GM18907 (cell line): ENCODE results near the gene BAIAP3.
A peak's percentile ranks its signal among the peaks of the same experiment; 100 is the strongest.

Experiments
- ATAC-seq: cut with Tn5 transposase; IDR thresholded peaks from one replicate; pipeline ENCODE4 v1.9.1; 2021; ENCODE audit warnings: mild to moderate bottlenecking, moderate library complexity; ENCODE audit not compliant: unreplicated experiment

BAIAP3 gene

DNA sequence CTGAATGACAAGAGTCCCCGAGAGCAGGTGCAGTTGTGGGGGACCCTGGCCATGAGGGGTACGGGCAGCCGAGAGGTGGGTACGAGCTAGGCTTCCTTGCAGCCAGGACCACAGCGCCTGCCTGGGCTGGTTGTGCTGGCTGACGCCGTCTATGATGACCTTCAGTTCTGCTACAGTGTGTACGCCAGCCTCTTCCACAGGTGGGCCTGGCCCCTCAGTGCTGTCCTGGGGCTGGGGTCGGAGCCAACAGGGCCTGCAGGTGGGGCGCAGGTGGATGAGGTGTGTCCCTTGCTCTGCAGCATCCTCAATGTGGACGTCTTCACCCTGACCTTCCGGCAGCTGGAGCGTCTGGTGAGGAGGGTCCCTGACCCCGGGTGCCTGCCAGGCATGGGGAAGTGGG, 11.1 kb downstream of the BAIAP3 start:
- ATAC-seq: no peak

DNA sequence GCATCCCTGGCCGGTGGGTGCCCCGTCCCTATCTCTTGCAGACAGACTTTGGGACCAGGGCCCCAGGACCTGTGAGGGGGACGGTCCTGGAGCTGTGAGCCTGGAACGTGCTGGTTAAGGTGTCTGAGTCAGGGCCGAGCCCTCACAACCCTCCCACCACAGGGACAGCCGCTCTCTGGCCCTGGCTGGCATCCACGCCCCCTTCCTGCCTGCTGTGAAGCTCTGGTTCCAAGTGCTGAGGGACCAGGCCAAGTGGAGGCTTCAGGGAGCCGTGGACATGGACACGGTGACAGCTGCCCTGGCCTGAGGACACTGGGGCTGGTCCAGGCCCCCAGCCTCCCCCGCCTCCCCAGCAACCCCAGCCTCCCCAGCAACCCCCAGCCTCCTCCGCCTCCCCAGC, 11.6 kb downstream of the BAIAP3 start:
- no peak for ATAC-seq

DNA sequence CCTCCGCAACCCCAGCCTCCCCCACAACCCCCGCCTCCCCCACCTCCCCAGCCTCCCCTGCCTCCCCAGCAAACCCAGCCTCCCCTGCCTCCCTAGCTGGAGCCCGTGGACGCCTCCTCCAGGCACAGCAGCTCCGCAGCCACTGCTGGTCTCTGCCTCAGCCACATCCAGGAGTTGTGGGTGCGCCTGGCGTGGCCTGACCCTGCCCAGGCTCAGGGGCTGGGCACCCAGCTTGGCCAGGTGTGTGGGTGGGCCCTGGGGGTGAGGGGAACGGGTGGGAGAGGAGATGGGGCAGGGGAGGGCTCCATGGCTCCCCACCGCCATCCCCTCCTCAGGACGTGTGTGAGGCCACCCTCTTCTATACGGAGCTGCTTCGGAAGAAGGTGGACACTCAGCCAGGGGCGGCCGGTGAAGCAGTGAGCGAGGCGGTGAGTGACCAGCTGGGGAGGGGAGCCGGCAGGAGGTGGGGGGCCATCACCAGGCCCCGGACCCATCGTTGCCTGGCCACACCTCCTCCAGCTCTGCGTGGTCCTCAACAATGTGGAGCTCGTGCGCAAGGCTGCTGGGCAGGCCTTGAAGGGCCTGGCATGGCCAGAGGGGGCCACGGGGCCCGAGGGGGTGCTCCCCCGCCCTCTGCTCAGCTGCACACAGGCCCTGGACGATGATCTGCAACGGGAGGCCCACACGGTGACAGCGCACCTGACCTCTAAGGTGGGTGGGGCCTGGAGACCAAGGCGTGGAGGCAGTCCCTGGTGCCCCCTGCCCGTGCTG, 12.4 kb downstream of the BAIAP3 start:
- no peak for ATAC-seq

DNA sequence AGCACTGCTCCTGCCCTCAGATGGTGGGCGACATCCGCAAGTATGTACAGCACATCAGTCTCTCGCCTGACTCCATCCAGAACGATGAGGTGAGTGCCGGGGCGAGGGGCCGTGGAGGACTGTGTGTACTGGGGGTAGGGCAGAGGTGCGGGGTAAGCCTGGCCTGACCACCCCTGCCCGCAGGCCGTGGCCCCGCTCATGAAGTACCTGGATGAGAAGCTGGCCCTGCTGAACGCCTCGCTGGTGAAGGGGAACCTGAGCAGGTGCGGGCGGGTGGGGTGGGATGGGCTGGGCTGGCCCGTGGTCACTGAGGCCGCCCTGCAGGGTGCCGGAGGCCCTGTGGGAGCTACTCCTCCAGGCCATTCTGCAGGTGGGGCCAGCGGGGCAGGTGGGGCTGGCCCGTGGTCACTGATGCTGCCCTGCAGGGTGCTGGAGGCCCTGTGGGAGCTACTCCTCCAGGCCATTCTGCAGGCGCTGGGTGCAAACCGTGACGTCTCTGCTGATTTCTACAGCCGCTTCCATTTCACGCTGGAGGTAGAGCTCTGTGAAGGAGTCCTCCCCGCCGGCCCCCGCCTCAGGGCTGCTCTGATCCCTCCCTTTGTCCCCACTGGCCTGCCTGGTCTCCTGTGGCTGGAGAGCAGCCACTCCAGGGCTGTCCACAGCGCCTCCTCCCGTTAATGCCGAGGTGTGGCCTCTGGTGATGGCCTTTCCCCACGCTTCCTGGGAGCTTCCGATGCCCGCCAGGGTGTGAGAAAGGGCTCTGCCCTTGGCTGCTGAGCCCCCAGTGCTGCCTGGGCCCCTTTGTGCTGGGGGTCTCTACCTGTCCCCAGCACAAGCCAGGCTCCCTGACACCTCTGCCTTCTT, 13.2 kb downstream of the BAIAP3 start:
- ATAC-seq: no peak

DNA sequence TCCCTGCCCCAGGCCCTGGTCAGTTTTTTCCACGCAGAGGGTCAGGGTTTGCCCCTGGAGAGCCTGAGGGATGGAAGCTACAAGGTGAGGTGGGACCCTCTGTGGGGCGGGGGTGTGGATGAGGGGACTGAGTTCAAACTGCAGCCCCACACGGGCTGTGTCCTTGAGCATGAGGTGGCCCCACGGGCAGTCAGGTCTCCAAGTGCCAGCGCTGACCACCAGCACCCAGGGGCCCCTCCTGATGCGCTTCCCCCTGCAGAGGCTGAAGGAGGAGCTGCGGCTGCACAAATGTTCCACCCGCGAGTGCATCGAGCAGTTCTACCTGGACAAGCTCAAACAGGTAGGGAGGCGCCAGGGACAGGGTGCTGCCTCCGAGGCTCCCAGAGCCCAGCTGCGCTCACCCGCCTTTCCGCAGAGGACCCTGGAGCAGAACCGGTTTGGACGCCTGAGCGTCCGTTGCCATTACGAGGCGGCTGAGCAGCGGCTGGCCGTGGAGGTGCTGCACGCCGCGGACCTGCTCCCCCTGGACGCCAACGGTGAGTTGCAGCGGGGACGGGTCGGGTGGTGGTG, 13.9 kb downstream of the BAIAP3 start:
- ATAC-seq: no peak

DNA sequence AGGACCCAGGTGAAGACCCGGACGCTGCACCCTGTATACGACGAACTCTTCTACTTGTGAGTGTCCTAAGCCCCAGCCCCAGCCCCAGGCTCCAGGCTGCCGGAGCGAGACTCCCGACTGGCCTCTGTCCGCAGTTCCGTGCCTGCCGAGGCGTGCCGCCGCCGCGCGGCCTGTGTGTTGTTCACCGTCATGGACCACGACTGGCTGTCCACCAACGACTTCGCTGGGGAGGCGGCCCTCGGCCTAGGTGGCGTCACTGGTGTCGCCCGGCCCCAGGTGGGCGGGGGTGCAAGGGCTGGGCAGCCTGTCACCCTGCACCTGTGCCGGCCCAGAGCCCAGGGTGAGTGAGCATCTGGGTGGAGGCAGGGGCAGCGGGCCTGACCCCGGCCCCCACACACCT, 14.5 kb downstream of the BAIAP3 start:
- ATAC-seq: no peak

DNA sequence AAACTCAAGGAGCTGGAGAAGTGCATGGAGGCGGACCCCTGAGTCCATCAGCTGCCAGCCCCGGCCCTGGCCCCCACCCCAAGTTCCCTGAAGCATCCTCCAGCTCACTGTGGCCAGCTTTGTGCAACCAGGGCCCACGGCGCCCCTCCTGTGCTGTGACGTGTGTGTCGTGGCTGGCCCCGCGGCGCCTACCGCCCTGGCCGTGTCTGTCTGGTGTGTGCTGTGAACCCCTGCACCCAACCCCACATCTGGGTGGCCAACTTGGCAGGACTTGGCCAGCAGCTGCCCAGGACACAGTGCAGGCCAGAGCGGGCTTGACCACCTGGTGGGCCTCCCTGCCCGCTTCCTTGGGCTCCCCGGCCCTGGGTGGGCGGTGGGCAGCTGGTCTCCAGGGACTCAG, 15.0 kb downstream of the BAIAP3 start:
- ATAC-seq: no peak

DNA sequence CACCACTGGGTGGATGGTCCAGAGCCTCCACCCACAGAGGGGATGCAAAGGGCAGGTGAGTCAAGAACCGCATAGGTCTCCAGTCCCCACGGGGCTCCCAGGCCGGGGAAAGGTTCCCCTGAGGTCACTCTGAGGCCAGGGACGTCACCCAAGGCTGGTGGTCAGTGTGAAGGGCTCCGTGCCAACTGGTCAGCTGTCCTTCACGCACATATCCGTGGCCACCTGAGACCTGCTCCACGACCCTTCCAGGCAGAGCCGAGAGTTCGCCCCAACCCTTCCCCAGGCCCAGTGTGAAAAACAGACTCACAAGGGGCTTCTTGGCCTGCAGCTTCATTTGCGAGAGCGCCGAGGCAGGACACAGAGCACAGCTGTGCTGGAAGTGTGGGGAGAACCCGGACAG, 15.5 kb downstream of the BAIAP3 start:
- ATAC-seq: no peak

DNA sequence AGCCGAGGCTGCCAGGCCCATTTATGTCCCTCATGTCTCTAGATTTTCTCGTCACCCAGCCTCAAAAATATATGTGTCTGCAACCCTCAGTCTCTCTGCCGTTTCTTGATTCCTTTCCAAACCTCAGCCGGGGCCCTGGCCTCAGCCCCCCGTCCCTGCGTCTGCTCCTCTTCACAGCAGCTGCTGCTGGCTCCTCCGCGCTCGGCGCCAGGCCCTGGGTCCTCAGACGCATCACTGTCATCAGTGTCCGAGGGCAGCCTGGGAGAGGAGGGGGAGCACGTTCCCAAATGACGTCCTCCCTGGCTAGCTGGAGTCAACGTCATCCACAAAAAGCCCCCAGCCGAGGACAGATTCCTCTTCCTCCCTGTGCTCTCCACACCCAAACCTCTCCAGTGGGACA, 15.9 kb downstream of the BAIAP3 start:
- ATAC-seq: no peak

DNA sequence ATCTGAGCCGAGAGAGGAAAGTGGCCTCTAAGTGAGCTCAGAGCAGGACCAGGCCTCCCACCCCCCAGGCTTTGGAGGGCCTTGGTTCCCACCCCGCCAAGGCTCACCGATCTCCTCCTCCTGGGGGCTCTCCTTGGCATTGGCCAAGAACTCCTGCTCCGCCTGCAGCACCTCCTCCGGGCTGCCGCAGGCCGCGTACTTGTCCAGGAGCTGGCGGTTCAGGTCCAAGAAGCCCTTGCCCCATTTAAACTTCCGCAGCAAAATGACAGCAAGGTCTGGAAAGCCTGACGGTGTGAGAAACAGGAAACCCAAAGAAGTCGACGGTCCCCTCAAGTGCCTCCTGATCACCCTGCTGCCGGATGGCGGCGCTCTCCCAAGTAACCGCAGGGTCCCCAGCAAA, 16.5 kb downstream of the BAIAP3 start:
- ATAC-seq: no peak

DNA sequence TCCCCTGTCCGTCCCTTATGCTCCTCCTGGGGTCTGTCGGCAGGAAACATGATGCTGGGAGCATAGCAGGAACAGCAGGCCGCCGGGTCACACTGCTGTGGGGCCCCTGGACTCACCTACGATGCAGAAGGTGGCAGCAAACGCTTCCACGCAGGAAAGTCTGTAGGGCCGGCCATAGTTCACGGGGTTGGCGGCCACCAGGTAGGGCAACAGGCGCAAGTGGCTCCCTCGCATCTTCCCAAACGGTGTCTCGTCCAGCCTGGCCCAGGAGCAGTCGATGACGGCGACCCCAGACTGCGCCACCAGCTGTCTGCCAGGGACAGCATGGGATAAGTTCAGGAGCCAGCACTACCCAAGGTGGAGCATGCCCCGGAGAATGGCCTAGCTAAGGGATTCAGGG, 17.2 kb downstream of the BAIAP3 start:
- ATAC-seq: no peak

DNA sequence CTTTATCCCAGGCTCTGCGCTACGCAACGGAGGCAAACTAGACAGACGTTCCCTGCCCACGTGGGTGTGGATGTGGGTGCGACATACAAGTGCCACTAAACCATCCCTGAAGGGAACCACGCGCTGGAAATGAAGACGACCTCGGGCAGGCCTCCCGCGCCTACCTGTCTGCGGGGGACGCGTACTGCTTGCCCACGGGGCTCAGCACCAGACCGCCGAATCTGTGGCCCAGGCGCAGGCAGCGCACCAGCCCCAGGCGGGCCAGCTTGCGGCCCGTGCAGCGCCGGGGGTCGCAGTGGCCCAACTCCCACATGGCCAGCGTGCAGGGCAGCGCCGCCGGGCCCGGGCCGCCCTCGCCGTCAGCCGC, 17.8 kb downstream of the BAIAP3 start:
- ATAC-seq: peak; percentile 18

DNA sequence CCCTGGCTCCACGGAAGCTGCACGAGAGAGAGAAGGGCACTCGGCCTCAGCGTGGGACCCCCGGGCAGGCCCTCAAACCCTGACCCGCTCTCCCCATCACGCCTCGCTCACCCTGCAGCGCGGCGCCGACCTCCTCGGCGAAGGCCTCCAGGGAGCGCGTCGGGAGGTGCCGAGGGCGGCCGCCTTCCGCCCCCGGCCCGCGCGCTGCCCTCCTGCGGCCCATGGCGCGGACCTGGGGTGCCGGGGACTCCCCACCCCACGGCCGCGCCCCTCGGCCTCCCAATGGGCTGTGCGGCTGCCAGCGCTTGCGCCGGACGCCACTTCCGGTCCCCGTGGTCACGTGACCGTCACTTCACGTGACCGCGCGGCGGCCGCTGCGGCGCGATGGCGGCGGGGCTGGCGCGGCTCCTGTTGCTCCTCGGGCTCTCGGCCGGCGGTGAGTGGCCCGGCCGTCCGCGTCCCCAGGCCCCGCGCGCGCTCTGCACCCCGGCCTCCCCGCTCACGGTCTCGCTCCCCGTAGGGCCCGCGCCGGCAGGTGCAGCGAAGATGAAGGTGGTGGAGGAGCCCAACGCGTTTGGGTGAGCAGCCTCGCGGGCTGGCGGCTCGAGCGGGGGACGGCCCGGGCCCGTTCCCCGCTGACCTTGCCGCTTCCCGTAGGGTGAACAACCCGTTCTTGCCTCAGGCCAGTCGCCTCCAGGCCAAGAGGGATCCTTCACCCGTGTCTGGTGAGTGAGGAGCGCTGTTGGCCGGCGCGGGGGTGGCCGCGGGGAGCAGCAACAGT, 18.3 kb downstream of the BAIAP3 start, which contains the start of the genes GNPTG and TSR3:
Gene GNPTG, plus strand, starts transcription at position 350 of the 781 bp plus-strand sequence. Its CDS starts 35 bp downstream, at position 385.
Gene TSR3, minus strand, starts transcription at position 297 of the 781 bp plus-strand sequence. Its CDS starts 74 bp downstream, at position 223.
- peak; percentile 64 for ATAC-seq

DNA sequence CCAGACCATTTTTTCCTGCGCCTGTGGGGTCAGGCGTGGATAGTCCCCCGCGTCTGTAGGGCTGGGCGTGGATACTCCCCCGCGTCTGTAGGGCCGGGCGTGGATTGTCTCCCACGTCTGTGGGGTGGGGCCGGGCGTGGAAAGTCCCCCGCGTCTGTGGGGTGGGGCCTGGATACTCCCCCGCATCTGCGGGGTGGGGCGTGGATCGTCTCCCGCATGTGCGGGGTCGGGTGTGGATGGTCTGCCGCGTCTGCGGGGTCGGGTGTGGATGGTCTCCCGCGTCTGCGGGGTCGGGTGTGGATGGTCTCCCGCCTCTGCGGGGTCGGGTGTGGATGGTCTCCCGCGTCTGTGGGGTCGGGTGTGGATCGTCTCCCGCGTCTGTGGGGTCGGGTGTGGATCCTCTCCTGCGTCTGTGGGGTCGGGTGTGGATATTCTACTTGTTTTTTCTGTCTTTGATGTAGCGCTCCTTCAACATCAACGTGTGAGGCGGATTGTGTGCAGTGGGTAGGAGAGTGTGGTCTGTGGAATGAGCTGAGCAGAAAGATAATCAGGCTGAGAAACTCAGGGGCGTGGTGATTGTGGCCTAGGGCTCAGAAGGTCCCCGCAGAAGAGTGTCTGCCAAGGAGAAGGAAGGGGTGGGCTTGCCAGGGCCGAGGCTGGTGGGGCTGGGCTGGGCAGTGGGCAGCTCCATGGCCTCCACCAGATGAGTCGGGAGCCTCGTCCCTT, 21.5 kb downstream of the BAIAP3 start:
- no peak for ATAC-seq

DNA sequence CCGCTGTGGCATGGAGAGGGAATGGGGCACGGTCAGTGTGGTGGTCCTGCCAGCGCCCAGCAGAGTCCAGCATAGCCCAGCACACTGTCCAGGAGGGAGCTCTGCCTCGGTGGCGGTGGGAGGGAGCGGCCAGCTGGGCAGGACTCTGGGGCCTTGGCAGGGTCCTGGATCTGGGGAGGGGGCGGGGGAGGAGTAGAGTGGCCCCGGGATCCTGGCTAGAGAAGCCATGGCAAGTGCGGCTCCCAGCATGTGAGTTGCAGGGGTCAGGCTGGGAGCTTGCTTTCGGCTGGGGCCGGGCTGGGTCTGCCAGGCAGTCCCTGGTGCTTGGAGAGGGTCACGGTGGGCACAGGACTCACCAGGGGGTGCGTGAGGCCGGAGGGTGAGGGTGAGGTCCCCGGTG, 22.1 kb downstream of the BAIAP3 start:
- ATAC-seq: no peak

DNA sequence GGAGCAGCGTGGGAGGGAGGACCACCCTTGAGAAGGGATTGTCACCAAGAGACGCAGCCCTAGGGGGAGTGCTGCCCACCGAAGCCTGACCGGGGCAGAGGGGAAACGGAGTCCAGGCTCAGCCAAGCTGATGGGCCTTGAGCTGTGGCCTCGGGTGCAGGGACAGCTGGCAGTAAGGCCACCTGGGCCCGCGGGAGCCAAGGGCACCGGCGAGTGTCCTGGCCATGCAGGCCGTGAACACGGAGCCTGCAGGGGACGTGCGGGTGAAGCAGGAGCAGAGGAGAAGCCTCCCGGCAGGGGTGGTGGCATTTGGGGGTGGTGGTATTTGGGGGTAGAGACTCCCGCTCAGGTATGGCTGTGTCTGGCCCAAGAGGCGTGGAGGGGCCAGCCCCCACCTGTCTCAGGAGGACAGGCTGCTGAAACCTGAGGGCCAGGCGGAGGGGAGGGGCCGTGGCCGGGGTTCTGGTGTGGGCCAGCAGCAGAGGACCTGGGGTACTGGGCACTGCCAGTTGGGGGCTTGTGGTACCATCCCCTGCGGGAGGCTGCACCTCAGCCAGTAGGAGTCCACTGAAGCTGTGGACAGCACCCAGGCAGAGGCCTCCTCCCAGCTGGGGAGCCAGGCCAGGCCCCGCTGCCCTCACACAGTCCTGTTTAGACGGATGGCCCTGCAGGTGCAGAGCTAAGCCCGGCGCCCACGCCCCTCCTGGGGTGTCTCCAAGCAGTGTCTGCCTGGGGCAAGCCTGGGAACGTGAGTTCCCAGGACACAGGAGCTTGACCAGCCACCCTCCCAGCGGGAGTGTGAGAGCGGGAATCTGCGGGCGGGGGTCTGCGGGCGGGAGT, 22.8 kb downstream of the BAIAP3 start:
- ATAC-seq: no peak

DNA sequence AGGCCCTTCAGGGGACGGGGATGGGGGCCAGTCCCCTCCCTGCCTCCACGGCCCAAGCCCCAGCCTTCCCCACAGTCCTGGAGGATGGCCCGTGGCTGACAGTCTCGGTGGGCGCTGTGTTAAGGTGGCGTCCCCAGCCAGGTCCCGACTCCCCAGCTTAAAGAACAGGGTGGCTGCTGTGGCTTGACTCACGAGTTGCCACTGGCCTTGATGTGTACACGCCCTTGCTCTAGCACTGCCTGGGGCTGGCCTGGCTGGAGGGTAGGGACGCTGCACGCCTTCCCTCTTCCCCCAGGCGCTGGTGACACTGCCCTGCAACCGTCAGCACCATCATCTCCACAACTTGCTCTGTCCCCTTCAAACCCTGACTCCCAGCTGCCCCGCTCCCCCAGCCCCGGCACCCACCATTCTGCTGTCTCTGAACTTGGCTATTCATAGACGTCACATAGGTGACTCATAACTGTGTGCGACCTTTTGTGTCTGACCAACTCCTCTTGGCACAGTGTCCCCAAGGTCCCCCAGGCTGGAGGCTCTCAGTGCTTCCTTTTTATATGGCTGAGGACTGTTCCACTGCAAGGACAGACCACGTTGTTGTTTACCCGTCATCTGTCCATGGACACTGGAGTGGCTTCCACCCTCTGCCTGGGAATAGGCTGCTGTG, 24.6 kb downstream of the BAIAP3 start:
- no peak for ATAC-seq

DNA sequence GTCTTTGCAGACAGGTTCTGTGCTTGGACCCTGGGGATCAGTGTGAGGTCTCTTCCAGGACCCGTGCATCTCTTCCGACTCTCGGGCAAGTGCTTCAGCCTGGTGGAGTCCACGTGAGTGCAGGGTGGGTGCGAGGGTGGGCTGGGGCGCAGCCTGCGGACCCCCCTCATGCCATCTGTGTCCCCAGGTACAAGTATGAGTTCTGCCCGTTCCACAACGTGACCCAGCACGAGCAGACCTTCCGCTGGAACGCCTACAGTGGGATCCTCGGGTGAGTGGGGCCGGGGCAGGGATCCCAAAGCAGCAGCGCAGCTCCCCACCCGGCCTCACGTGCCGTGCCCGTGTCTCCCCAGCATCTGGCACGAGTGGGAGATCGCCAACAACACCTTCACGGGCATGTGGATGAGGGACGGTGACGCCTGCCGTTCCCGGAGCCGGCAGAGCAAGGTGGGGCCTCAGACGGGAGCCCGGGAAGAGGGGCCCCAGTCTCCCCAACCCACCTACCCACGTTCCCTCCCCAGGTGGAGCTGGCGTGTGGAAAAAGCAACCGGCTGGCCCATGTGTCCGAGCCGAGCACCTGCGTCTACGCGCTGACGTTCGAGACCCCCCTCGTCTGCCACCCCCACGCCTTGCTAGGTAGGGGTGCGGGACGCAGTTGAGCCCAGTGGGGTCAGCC, 28.4 kb downstream of the BAIAP3 start:
- no peak for ATAC-seq
